WTC11 (cell line): ENCODE results near the gene IFIT3. TPM values are rescaled to one million over a fixed set of nuclear protein-coding genes. Genes with fewer than 3 reads are reported as not detected.

Experiments
- ATAC-seq: fragments of 200-7000 bp; cut with Tn5 transposase; 2 replicates; pipeline ENCODE4 v1.10.0; 2021; ENCODE audit warnings: mild to moderate bottlenecking, moderate library complexity
- CTCF ChIA-PET: fragments of 300-600 bp; sonication (Branson Sonifier 250); formaldehyde crosslinking; loops from one replicate; lab custom pipeline; 2021; ENCODE audit warnings: antibody characterized with exemption; lab: Charles Lee
- POLR2A ChIA-PET: fragments of 350-600 bp; sonication (Branson Sonifier 250); formaldehyde crosslinking; loops from one replicate; lab custom pipeline; 2021; ENCODE audit warnings: antibody characterized with exemption; lab: Charles Lee
- DNase-seq: peaks from one replicate; pipeline ENCODE4 v3.0.0; 2021; ENCODE audit warnings: low spot score
- H3K27ac Mint-ChIP-seq: 2 replicates; pipeline ENCODE4 v1.8.0; 2021; ENCODE audit warnings: mixed read lengths
- H3K27me3 Mint-ChIP-seq: 2 replicates; pipeline ENCODE4 v1.8.0; 2021; ENCODE audit warnings: low read depth, mild to moderate bottlenecking, moderate library complexity, mixed read lengths
- H3K36me3 Mint-ChIP-seq: 2 replicates; pipeline ENCODE4 v1.8.0; 2021; ENCODE audit warnings: mixed read lengths
- H3K4me1 Mint-ChIP-seq: 2 replicates; pipeline ENCODE4 v1.8.0; 2022; ENCODE audit warnings: mixed read lengths
- H3K4me3 Mint-ChIP-seq: 2 replicates; pipeline ENCODE4 v1.8.0; 2021; ENCODE audit warnings: mild to moderate bottlenecking, moderate library complexity, mixed read lengths
- H3K9me3 Mint-ChIP-seq: 2 replicates; pipeline ENCODE4 v1.8.0; 2021; ENCODE audit warnings: mixed read lengths
- AFF4 ChIP-seq: sonication (generic); formaldehyde crosslinking; IDR thresholded peaks from 2 replicates; pipeline ENCODE4 v1.8.1; 2023; ENCODE audit warnings: mild to moderate bottlenecking, missing genetic modification reagents, borderline replicate concordance
- ARID4B ChIP-seq: sonication (generic); formaldehyde crosslinking; IDR thresholded peaks from 2 replicates; pipeline ENCODE4 v1.8.0; 2023; ENCODE audit warnings: missing genetic modification reagents, mild to moderate bottlenecking, borderline replicate concordance
- ATF1 ChIP-seq: sonication (generic); formaldehyde crosslinking; IDR thresholded peaks from 2 replicates; pipeline ENCODE4 v1.8.1; 2023; ENCODE audit warnings: mild to moderate bottlenecking, moderate library complexity, missing genetic modification reagents
- CBFB ChIP-seq: sonication (generic); formaldehyde crosslinking; IDR thresholded peaks from 2 replicates; pipeline ENCODE4 v1.8.1; 2022; ENCODE audit warnings: mild to moderate bottlenecking, low read depth, missing genetic modification reagents
- CDX4 ChIP-seq: fragments of 250-450 bp; sonication (Bioruptor Pico); IDR thresholded peaks from 2 replicates; pipeline ENCODE4 v1.9.0; 2021; ENCODE audit warnings: moderate library complexity, mild to moderate bottlenecking, inconsistent platforms, borderline replicate concordance
- EMX1 ChIP-seq: fragments of 250-450 bp; sonication (Bioruptor Pico); IDR thresholded peaks from 2 replicates; pipeline ENCODE4 v1.8.0; 2021; ENCODE audit warnings: mild to moderate bottlenecking
- ETV6 ChIP-seq: sonication (generic); formaldehyde crosslinking; IDR thresholded peaks from 2 replicates; pipeline ENCODE4 v1.8.1; 2022; ENCODE audit warnings: mild to moderate bottlenecking, missing genetic modification reagents
- FOXP1 ChIP-seq: sonication (generic); formaldehyde crosslinking; IDR thresholded peaks from 2 replicates; pipeline ENCODE4 v1.8.0; 2022; ENCODE audit warnings: missing genetic modification reagents, mild to moderate bottlenecking, moderate library complexity, borderline replicate concordance
- FOXP4 ChIP-seq: sonication (generic); formaldehyde crosslinking; IDR thresholded peaks from 2 replicates; pipeline ENCODE4 v1.8.0; 2022; ENCODE audit warnings: mild to moderate bottlenecking, missing genetic modification reagents
- GABPB1 ChIP-seq: sonication (generic); formaldehyde crosslinking; IDR thresholded peaks from 2 replicates; pipeline ENCODE4 v1.8.1; 2023; ENCODE audit warnings: mild to moderate bottlenecking, missing genetic modification reagents
- GRHL2 ChIP-seq: fragments of 250-450 bp; sonication (Bioruptor Pico); IDR thresholded peaks from 2 replicates; pipeline ENCODE4 v1.8.0; 2022; ENCODE audit warnings: mild to moderate bottlenecking, moderate library complexity; ENCODE audit not compliant: insufficient replicate concordance, severe bottlenecking
- IRF2 ChIP-seq: sonication (generic); formaldehyde crosslinking; IDR thresholded peaks from 2 replicates; pipeline ENCODE4 v1.8.0; 2022; ENCODE audit warnings: low read depth, missing genetic modification reagents, borderline replicate concordance
- MAX ChIP-seq: sonication (generic); formaldehyde crosslinking; IDR thresholded peaks from 2 replicates; pipeline ENCODE4 v1.8.0; 2022; ENCODE audit warnings: mild to moderate bottlenecking, missing genetic modification reagents
- MYBL2 ChIP-seq: sonication (generic); formaldehyde crosslinking; IDR thresholded peaks from 2 replicates; pipeline ENCODE4 v1.8.1; 2023; ENCODE audit warnings: mild to moderate bottlenecking, moderate library complexity, missing genetic modification reagents
- NR1H2 ChIP-seq: sonication (generic); formaldehyde crosslinking; IDR thresholded peaks from 2 replicates; pipeline ENCODE4 v1.9.0; 2021; ENCODE audit warnings: mild to moderate bottlenecking, moderate library complexity, missing genetic modification reagents
- PRRX2 ChIP-seq: fragments of 250-450 bp; sonication (Bioruptor Pico); IDR thresholded peaks from 2 replicates; pipeline ENCODE4 v1.8.0; 2021; ENCODE audit warnings: mild to moderate bottlenecking
- RORB ChIP-seq: fragments of 250-450 bp; sonication (Bioruptor Pico); IDR thresholded peaks from 2 replicates; pipeline ENCODE4 v1.9.0; 2021; ENCODE audit warnings: mild to moderate bottlenecking
- SMAD4 ChIP-seq: sonication (generic); formaldehyde crosslinking; IDR thresholded peaks from 2 replicates; pipeline ENCODE4 v1.8.0; 2022; ENCODE audit warnings: mild to moderate bottlenecking, missing genetic modification reagents
- TCF7 ChIP-seq: sonication (generic); formaldehyde crosslinking; IDR thresholded peaks from 2 replicates; pipeline ENCODE4 v1.8.0; 2022; ENCODE audit warnings: mild to moderate bottlenecking, low read depth, missing genetic modification reagents, moderate library complexity
- ZBTB43 ChIP-seq: sonication (generic); formaldehyde crosslinking; IDR thresholded peaks from 2 replicates; pipeline ENCODE4 v1.8.1; 2023; ENCODE audit warnings: mild to moderate bottlenecking, missing genetic modification reagents
- ZNF121 ChIP-seq: sonication (generic); formaldehyde crosslinking; IDR thresholded peaks from 2 replicates; pipeline ENCODE4 v1.8.0; 2023; ENCODE audit warnings: missing genetic modification reagents
- ZNF219 ChIP-seq: sonication (generic); formaldehyde crosslinking; IDR thresholded peaks from 2 replicates; pipeline ENCODE4 v1.8.0; 2023; ENCODE audit warnings: missing genetic modification reagents, mild to moderate bottlenecking, borderline replicate concordance
- ZNF263 ChIP-seq: sonication (generic); formaldehyde crosslinking; IDR thresholded peaks from 2 replicates; pipeline ENCODE4 v1.8.1; 2022; ENCODE audit warnings: low read depth, mild to moderate bottlenecking, moderate library complexity, missing genetic modification reagents
- ZNF396 ChIP-seq: fragments of 250-450 bp; sonication (Bioruptor Pico); IDR thresholded peaks from 2 replicates; pipeline ENCODE4 v1.8.0; 2021; ENCODE audit warnings: mild to moderate bottlenecking, moderate library complexity, borderline replicate concordance
- ZNF416 ChIP-seq: fragments of 250-450 bp; sonication (Bioruptor Pico); IDR thresholded peaks from 2 replicates; pipeline ENCODE4 v1.9.0; 2021; ENCODE audit warnings: mild to moderate bottlenecking, inconsistent platforms
- total RNA-seq: library from RNA; stranded (reverse); gene quantifications from 3 replicates; pipeline ENCODE4 v1.2.3, GENCODE V29; 2021

The IFIT3 gene
- total RNA-seq, 1 experiment from 2014 or later: 0.42 TPM

- ChIA-PET CTCF (no interaction called here), POLR2A (no interaction called here)
- Mint-ChIP-seq H3K27me3 (no peaks in the 10 kb centered on the region), H3K4me3 (no peak overlapping the region), H3K27ac (no peak overlapping the region), H3K9me3 (peaks cover 8% of the 10 kb centered on the region), H3K36me3 (peaks cover 6% of the 10 kb centered on the region; the same call in 1 of the 2 replicates), H3K4me1 (peaks cover 9% of the 10 kb centered on the region)
- DNase-seq: no peak
- TF ChIP-seq RORB (CRISPR knock-in tag) (no peak), MAX (CRISPR knock-in tag) (no peak), FOXP1 (CRISPR knock-in tag) (no peak), GRHL2 (CRISPR knock-in tag) (no peak), AFF4 (CRISPR knock-in tag) (no peak), FOXP4 (CRISPR knock-in tag) (no peak), PRRX2 (CRISPR knock-in tag) (no peak), ZBTB43 (CRISPR knock-in tag) (no peak), ZNF396 (CRISPR knock-in tag) (no peak), ZNF219 (no peak), ZNF416 (CRISPR knock-in tag) (no peak), EMX1 (CRISPR knock-in tag) (no peak), ATF1 (no peak), CDX4 (no peak), ZNF121 (CRISPR knock-in tag) (no peak)
- TF ChIP-seq, all 79 proteins: peak for 0
- ATAC-seq: no peak
Measured at GRCh38 chr10:89312973-89313372, 14.8 kb upstream of the IFIT3 start.

GRCh38 chr10:89314676-89315075, 13.1 kb upstream of the IFIT3 start:
- TF ChIP-seq ETV6 (no peak), TCF7 (CRISPR knock-in tag) (no peak), ATF1 (no peak), ZNF121 (CRISPR knock-in tag) (no peak), ZNF263 (CRISPR knock-in tag) (no peak), GABPB1 (no peak), CBFB (CRISPR knock-in tag) (no peak), MYBL2 (no peak), IRF2 (CRISPR knock-in tag) (no peak), NR1H2 (no peak), ARID4B (CRISPR knock-in tag) (no peak), SMAD4 (no peak)
- H3K4me3 Mint-ChIP-seq: no peak overlapping the region
- H3K4me1 Mint-ChIP-seq: peaks cover 9% of the 10 kb centered on the region
- no peaks in the 10 kb centered on the region for H3K27me3 Mint-ChIP-seq
- DNase-seq: no peak
- peaks cover 6% of the 10 kb centered on the region; the same call in 1 of the 2 replicates for H3K36me3 Mint-ChIP-seq
- peaks cover 12% of the 10 kb centered on the region for H3K9me3 Mint-ChIP-seq
- CTCF ChIA-PET: no interaction called here
- H3K27ac Mint-ChIP-seq: no peak overlapping the region
- POLR2A ChIA-PET: no interaction called here
- ATAC-seq: no peak
